Measurements from ENCODE around the gene MAP4K5. TPM values are rescaled to one million over a fixed set of nuclear protein-coding genes. Genes with fewer than 3 reads are reported as not detected.

MAP4K5 gene
- total and polyA plus RNA-seq, 2 donors from 2014 or later = 9.4 to 47.8 TPM

DNA sequence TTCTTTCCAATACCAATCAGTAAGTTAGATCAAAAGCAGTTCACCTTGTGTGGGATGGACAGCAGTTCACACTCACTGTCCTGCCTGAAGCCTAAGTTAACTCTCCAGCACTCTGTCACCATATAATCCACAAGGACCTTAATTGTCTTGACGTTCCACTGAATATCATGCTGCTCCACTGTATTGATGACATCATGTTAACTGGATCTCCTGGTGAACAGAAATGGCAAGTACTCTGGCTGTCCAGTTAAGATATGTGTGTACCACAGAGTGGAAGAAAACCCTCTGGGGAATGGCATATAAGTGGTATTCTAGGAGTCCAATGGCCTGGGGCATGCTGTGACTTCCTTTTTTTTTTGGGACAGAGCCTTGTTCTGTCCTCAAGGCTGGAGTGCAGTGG lies 151.9 kb downstream of the MAP4K5 start:
- DNase-seq (no peak), FAIRE-seq (no peak)
- no peaks in the 10 kb centered on the region for H3K27me3 ChIP-seq (ENCODE audit: control insufficient read depth, insufficient read depth, low read length)
- H3K4me1 ChIP-seq (ENCODE audit: control insufficient read depth in 2 of 3, insufficient read depth in 2 of 3, low read depth in 1 of 3, low read length in 3 of 3) = peaks cover 0 to 16% (median 15%) of the 10 kb centered on the region in 3 donors
- intact Hi-C loops (cut with DNase I) = no loop called here
- no peaks in the 10 kb centered on the region for H3K9me3 ChIP-seq (ENCODE audit: control insufficient read depth in 2 of 3, insufficient read depth in 1 of 3, low read length in 3 of 3)
- H3K36me3 ChIP-seq (ENCODE audit: control insufficient read depth in 2 of 3, insufficient read depth in 3 of 3, low read length in 3 of 3) = peaks cover 0 to 7% (median 0%) of the 10 kb centered on the region in 3 donors
- peak overlapping the region in 1 of 2 donors; percentile 78 for H3K27ac ChIP-seq (ENCODE audit: low read depth in 2 of 2, low read length in 2 of 2)
- no peak overlapping the region for H3K9ac ChIP-seq (ENCODE audit: low read length in 3 of 3)
- no peak overlapping the region for H3K4me3 ChIP-seq (ENCODE audit: low read length in 3 of 3)
- TF ChIP-seq, protein P1, sequence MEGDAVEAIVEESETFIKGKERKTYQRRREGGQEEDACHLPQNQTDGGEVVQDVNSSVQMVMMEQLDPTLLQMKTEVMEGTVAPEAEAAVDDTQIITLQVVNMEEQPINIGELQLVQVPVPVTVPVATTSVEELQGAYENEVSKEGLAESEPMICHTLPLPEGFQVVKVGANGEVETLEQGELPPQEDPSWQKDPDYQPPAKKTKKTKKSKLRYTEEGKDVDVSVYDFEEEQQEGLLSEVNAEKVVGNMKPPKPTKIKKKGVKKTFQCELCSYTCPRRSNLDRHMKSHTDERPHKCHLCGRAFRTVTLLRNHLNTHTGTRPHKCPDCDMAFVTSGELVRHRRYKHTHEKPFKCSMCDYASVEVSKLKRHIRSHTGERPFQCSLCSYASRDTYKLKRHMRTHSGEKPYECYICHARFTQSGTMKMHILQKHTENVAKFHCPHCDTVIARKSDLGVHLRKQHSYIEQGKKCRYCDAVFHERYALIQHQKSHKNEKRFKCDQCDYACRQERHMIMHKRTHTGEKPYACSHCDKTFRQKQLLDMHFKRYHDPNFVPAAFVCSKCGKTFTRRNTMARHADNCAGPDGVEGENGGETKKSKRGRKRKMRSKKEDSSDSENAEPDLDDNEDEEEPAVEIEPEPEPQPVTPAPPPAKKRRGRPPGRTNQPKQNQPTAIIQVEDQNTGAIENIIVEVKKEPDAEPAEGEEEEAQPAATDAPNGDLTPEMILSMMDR (IDR thresholded peaks at IDR 0.05; ENCODE audit: borderline replicate concordance, extremely low read depth, insufficient read depth) = no peak

DNA sequence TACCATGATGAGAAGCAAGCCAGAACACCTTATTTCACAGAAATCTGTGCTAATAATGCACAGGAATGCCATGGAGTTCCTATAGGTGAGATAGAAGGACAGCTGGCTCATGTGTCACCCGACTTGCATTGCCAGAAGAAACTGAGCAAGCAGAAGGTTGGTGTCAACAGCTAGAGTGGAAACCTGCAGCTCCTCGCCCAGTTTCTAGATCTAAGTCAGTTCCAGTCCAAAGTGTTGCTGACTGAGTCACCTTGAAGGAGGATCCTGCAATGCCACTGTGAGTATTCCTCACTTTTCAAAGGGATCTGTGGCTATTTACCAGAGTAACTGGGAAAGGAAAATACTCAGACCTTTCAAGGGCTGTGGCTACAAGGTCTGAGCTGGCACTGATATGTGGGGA lies 152.8 kb downstream of the MAP4K5 start:
- Histone ChIP-seq H3K4me3 (ENCODE audit: low read length in 3 of 3) (no peak overlapping the region), H3K4me1 (ENCODE audit: control insufficient read depth in 2 of 3, insufficient read depth in 2 of 3, low read depth in 1 of 3, low read length in 3 of 3) (peaks cover 0 to 16% (median 15%) of the 10 kb centered on the region in 3 donors), H3K27ac (ENCODE audit: low read depth in 2 of 2, low read length in 2 of 2) (no peak overlapping the region), H3K9ac (ENCODE audit: low read length in 3 of 3) (no peak overlapping the region), H3K36me3 (ENCODE audit: control insufficient read depth in 2 of 3, insufficient read depth in 3 of 3, low read length in 3 of 3) (peaks cover 0 to 7% (median 0%) of the 10 kb centered on the region in 3 donors), H3K9me3 (ENCODE audit: control insufficient read depth in 2 of 3, insufficient read depth in 1 of 3, low read length in 3 of 3) (no peaks in the 10 kb centered on the region), H3K27me3 (ENCODE audit: control insufficient read depth, insufficient read depth, low read length) (no peaks in the 10 kb centered on the region)
- FAIRE-seq = no peak
- intact Hi-C loops (cut with DNase I) = no loop called here
- no peak for DNase-seq
- TF ChIP-seq, protein P1 (IDR thresholded peaks at IDR 0.05; ENCODE audit: borderline replicate concordance, extremely low read depth, insufficient read depth) = no peak

DNA sequence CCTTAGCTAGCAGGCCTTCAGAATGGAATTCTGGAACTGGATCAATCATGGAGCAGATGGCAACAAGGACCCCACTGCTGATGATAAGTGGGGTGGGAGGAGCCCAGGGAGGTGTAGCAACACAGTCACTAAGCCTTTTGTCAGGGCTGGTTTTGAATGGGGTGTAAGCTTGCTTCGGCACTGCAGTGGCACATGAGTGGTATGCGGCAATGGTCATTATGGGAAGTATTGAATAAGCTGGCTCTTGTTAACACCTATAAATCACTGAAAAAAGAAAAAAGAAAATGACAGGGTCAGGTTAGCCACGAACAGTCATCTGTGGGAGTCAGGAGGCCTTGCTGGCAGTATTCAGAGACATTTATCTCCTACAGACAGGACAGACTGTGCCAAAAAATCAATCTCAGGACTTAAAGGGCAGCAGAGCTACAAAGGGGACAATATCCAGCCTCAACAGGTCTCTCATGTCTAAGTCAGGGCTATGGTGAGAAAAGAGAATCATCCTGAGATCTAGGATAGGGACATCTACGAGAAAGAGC lies 154.8 kb downstream of the MAP4K5 start:
- no peak overlapping the region for H3K9ac ChIP-seq (ENCODE audit: low read length in 3 of 3)
- intact Hi-C loops (cut with DNase I) = no loop called here

More for the DNA sequence above, 154.8 kb downstream of the MAP4K5 start:
- Histone ChIP-seq H3K4me3 (ENCODE audit: low read length in 3 of 3) (no peak overlapping the region), H3K27me3 (ENCODE audit: control insufficient read depth, insufficient read depth, low read length) (no peaks in the 10 kb centered on the region), H3K9me3 (ENCODE audit: control insufficient read depth in 2 of 3, insufficient read depth in 1 of 3, low read length in 3 of 3) (no peaks in the 10 kb centered on the region), H3K36me3 (ENCODE audit: control insufficient read depth in 2 of 3, insufficient read depth in 3 of 3, low read length in 3 of 3) (peaks cover 0 to 7% (median 0%) of the 10 kb centered on the region in 3 donors), H3K27ac (ENCODE audit: low read depth in 2 of 2, low read length in 2 of 2) (no peak overlapping the region), H3K4me1 (ENCODE audit: control insufficient read depth in 2 of 3, insufficient read depth in 2 of 3, low read depth in 1 of 3, low read length in 3 of 3) (peaks cover 0 to 16% (median 9%) of the 10 kb centered on the region in 3 donors)
- no peak for DNase-seq
- TF ChIP-seq, protein P1 (IDR thresholded peaks at IDR 0.05; ENCODE audit: borderline replicate concordance, extremely low read depth, insufficient read depth) = no peak
- no peak for FAIRE-seq

Data from kidney (tissue), 14 donors.